Natural killer cell (primary cell): ENCODE measurements around the gene KRT222. TPM values are rescaled to one million over a fixed set of nuclear protein-coding genes. Genes with fewer than 3 reads are reported as not detected.
A peak's percentile ranks its signal among the peaks of the same experiment; 100 is the strongest.

Experiments used
- ATAC-seq, 3 donors: fragments of 150-1000 bp in 2 of 3; fragments of 200-7000 bp in 1 of 3; cut with Tn5 transposase; 1 replicate in 1 of 3; 2 replicates in 2 of 3; pipeline ENCODE4 v1.10.0; 2021; ENCODE audit warnings: mild to moderate bottlenecking in 2 of 3, moderate library complexity in 2 of 3
- DNase-seq, 2 donors: peaks; one replicate each; pipeline versions ENCODE4 v3.0.0 to v3.0.0-alpha.2; 2013 to 2021; ENCODE audit warnings: mixed read lengths in 1 of 2
- H3K27ac ChIP-seq: one replicate; pipeline ENCODE4 v1.5.1; 2013; ENCODE audit warnings: mild to moderate bottlenecking, low read length
- H3K27me3 ChIP-seq: one replicate; pipeline ENCODE4 v1.6.1; 2013; ENCODE audit warnings: low read length; ENCODE audit not compliant: control insufficient read depth, insufficient read depth
- H3K36me3 ChIP-seq: one replicate; pipeline ENCODE4 v1.6.1; 2013; ENCODE audit warnings: low read length; ENCODE audit not compliant: control insufficient read depth, insufficient read depth
- H3K4me1 ChIP-seq: one replicate; pipeline ENCODE4 v1.6.1; 2013; ENCODE audit warnings: low read length; ENCODE audit not compliant: control insufficient read depth, insufficient read depth
- H3K4me3 ChIP-seq: one replicate; pipeline ENCODE4 v1.5.1; 2013; ENCODE audit warnings: low read length
- H3K9me3 ChIP-seq: one replicate; pipeline ENCODE4 v1.6.1; 2013; ENCODE audit warnings: low read length; ENCODE audit not compliant: control insufficient read depth, insufficient read depth
- H3K27ac Mint-ChIP-seq, 2 donors: one replicate each; pipeline ENCODE4 v1.8.0; 2022; ENCODE audit warnings: mild to moderate bottlenecking in 2 of 2, mixed read lengths in 2 of 2, moderate library complexity in 1 of 2
- H3K27me3 Mint-ChIP-seq, 2 donors: one replicate each; pipeline ENCODE4 v1.8.0; 2022; ENCODE audit warnings: low read depth in 2 of 2, mixed read lengths in 2 of 2
- H3K36me3 Mint-ChIP-seq: one replicate; pipeline ENCODE4 v1.8.0; 2022; ENCODE audit warnings: mixed read lengths
- H3K4me1 Mint-ChIP-seq, 2 donors: one replicate each; pipeline ENCODE4 v1.8.0; 2022; ENCODE audit warnings: mixed read lengths in 2 of 2
- H3K4me3 Mint-ChIP-seq: one replicate; pipeline ENCODE4 v1.8.0; 2022; ENCODE audit warnings: mild to moderate bottlenecking, moderate library complexity, mixed read lengths
- H3K9me3 Mint-ChIP-seq, 2 donors: one replicate each; pipeline ENCODE4 v1.8.0; 2022; ENCODE audit warnings: mixed read lengths in 2 of 2
- WGBS: methylation state at CpG from one replicate; pipeline ENCODE4 v1.1.7; 2013; ENCODE audit warnings: missing lambda C conversion rate; ENCODE audit not compliant: insufficient coverage; 5-methylcytosine and 5-hydroxymethylcytosine counted together
- intact Hi-C: fragments of 100-400 bp; cut with micrococcal nuclease; formaldehyde crosslinking; loops from one replicate; pipeline ENCODE4 v1.14.2; 2022
- total RNA-seq, 4 donors: library from RNA; stranded (reverse); fragments of 120-200 nt in 1 of 4; gene quantifications; one replicate each; pipeline versions ENCODE4 v1.2.3 to v1.2.4, GENCODE V29; 2013 to 2022
- TF ChIP-seq, protein P1 (sequence below): fragments of 200-600 bp; IDR thresholded peaks from one replicate; pipeline ENCODE4 v1.8.0; 2022; ENCODE audit warnings: antibody characterized with exemption

Gene KRT222
- total RNA-seq, 3 donors from 2014 or later (not counting 1 experiment from before 2014, with no cell fraction given) = not detected

DNA sequence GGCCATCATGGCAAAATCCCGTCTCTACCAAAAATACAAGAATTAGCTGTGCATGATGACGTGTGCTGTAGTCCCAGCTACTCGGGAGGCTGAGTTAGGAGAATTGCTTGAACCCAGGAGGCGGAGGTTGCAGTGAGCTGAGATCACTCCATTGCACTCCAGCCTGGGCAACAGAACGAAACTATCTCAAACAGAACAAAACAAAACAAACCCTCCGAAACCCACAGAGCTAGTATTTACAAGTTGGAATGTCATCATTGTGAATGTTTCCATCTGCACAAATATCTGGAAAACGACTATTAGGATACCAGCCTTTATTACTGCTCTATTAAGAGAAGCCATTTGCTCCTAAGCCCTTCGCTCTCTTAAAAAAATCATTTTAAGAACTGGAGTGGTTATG, 43.4 kb downstream of the KRT222 start:
- H3K4me3 Mint-ChIP-seq = no peak overlapping the region
- no peaks in the 10 kb centered on the region for H3K9me3 Mint-ChIP-seq
- H3K4me1 Mint-ChIP-seq = peaks cover 18 to 19% of the 10 kb centered on the region in 2 donors
- H3K36me3 Mint-ChIP-seq = no peaks in the 10 kb centered on the region
- Histone ChIP-seq H3K27ac (no peak overlapping the region), H3K36me3 (no peaks in the 10 kb centered on the region), H3K27me3 (no peaks in the 10 kb centered on the region), H3K4me1 (peaks cover 21% of the 10 kb centered on the region), H3K4me3 (no peak overlapping the region), H3K9me3 (no peaks in the 10 kb centered on the region)
- TF ChIP-seq, protein P1, sequence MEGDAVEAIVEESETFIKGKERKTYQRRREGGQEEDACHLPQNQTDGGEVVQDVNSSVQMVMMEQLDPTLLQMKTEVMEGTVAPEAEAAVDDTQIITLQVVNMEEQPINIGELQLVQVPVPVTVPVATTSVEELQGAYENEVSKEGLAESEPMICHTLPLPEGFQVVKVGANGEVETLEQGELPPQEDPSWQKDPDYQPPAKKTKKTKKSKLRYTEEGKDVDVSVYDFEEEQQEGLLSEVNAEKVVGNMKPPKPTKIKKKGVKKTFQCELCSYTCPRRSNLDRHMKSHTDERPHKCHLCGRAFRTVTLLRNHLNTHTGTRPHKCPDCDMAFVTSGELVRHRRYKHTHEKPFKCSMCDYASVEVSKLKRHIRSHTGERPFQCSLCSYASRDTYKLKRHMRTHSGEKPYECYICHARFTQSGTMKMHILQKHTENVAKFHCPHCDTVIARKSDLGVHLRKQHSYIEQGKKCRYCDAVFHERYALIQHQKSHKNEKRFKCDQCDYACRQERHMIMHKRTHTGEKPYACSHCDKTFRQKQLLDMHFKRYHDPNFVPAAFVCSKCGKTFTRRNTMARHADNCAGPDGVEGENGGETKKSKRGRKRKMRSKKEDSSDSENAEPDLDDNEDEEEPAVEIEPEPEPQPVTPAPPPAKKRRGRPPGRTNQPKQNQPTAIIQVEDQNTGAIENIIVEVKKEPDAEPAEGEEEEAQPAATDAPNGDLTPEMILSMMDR = no peak
- ATAC-seq (no peak), DNase-seq (no peak)
- H3K27ac Mint-ChIP-seq = no peak overlapping the region
- intact Hi-C loops = no loop called here
- peaks cover 0 to 12% of the 10 kb centered on the region in 2 donors for H3K27me3 Mint-ChIP-seq
- WGBS = 97% methylated on average over 8 of the region's 8 CpGs

DNA sequence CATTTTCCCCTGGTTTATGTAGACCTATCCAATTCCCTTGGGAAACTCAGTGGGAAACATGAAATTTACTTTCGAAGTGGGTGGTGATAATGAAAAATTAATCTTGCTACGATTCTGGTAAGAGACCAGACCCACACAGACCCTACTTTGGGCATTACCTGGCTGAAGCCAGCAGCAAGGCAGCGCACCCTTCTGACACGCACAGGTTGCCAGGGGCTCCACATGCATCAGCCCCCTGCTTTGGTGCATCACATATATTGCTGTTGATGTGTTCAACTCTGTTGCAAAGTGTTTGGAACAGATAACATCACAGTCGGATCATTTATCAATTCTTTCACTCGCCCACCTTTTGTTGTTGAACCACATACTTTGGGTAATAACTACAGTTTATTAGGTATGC, 44.0 kb downstream of the KRT222 start:
- DNase-seq (no peak), ATAC-seq (no peak)
- H3K36me3 Mint-ChIP-seq = no peaks in the 10 kb centered on the region
- TF ChIP-seq, protein P1 = no peak
- Histone ChIP-seq H3K36me3 (no peaks in the 10 kb centered on the region), H3K4me3 (no peak overlapping the region), H3K27me3 (no peaks in the 10 kb centered on the region), H3K4me1 (peaks cover 25% of the 10 kb centered on the region), H3K9me3 (no peaks in the 10 kb centered on the region), H3K27ac (no peak overlapping the region)
- intact Hi-C loops = no loop called here
- 95% methylated on average over 6 of the region's 6 CpGs for WGBS
- H3K4me3 Mint-ChIP-seq = no peak overlapping the region
- no peak overlapping the region for H3K27ac Mint-ChIP-seq
- no peaks in the 10 kb centered on the region for H3K9me3 Mint-ChIP-seq
- H3K27me3 Mint-ChIP-seq = peaks cover 0 to 12% of the 10 kb centered on the region in 2 donors
- H3K4me1 Mint-ChIP-seq = peaks cover 18 to 19% of the 10 kb centered on the region in 2 donors

DNA sequence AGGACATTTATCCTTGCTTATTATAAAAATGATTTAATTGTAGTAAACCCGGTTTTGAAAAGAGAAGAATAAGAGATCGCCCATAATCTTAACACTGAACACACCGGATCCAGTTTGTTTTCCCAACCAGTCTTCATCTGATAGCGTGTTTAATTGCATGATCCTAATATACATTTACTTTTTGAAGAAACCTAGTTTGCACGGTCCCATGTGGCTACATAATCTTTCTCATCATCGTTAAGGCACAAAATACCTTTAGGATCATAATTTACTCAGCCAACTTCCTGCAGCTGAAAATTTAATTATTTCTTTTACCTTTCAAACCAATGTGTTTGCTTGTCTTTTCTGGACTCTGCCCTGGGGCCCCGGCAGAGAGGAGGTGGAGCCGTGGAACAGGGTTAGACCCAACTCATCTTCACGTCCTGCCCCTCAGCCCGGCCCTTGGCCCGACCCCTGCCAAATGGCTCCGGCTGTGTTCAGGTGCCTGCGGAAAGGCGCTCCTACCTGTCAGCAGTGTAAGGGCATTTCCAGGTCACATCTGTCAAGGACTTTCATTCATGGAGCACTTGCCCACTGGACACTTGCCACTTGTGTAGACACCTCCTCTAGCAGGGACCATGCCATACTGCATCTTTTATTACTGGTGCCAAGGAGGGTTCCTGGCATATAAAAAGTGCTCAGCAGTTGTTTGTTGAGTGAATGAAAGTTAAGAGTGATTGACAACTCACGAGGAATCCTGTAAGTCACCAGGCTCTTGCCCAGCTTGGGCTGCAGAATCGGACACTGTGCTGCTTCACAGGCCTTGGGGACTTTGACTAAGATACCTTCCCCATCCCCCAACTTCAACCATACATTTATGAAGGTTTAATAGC, 46.0 kb downstream of the KRT222 start:
- H3K9me3 ChIP-seq = no peaks in the 10 kb centered on the region
- ATAC-seq (no peak), DNase-seq (no peak)
- Mint-ChIP-seq H3K27me3 (peaks cover 0 to 12% of the 10 kb centered on the region in 2 donors), H3K36me3 (no peaks in the 10 kb centered on the region), H3K27ac (peak overlapping the region in 1 of 2 donors; percentile 76), H3K9me3 (no peaks in the 10 kb centered on the region), H3K4me3 (peak overlapping the region; percentile 17), H3K4me1 (peaks cover 18 to 19% of the 10 kb centered on the region in 2 donors)
- H3K4me3 ChIP-seq = no peak overlapping the region
- no peaks in the 10 kb centered on the region for H3K36me3 ChIP-seq
- TF ChIP-seq, protein P1 = no peak
- H3K4me1 ChIP-seq = peaks cover 45% of the 10 kb centered on the region
- H3K27me3 ChIP-seq = no peaks in the 10 kb centered on the region
- no peak overlapping the region for H3K27ac ChIP-seq
- intact Hi-C loops = no loop called here
- 90% methylated on average over 12 of the region's 16 CpGs for WGBS
